Nephron (organoid): Measurements from ENCODE around the gene POMP.
A peak's percentile ranks its signal among the peaks of the same experiment; 100 is the strongest.

ENCODE experiments used
- H3K27ac Mint-ChIP-seq, 3 experiments: 2 replicates each; pipeline ENCODE4 v1.8.0; 2020; ENCODE audit warnings: mixed read lengths in 3 of 3, mild to moderate bottlenecking in 2 of 3, moderate library complexity in 1 of 3
- H3K27me3 Mint-ChIP-seq: 2 replicates; pipeline ENCODE4 v1.8.0; 2021; ENCODE audit warnings: low read depth, mild to moderate bottlenecking, moderate library complexity, mixed read lengths
- H3K36me3 Mint-ChIP-seq: 2 replicates; pipeline ENCODE4 v1.8.0; 2020; ENCODE audit warnings: low read depth, mixed read lengths
- H3K4me1 Mint-ChIP-seq: 2 replicates; pipeline ENCODE4 v1.8.0; 2020; ENCODE audit warnings: mixed read lengths
- H3K4me3 Mint-ChIP-seq, 3 experiments: 2 replicates each; pipeline ENCODE4 v1.8.0; 2020; ENCODE audit warnings: mild to moderate bottlenecking in 3 of 3, mixed read lengths in 3 of 3, moderate library complexity in 2 of 3
- H3K9me3 Mint-ChIP-seq: 2 replicates; pipeline ENCODE4 v1.8.0; 2020; ENCODE audit warnings: mixed read lengths
- CTCF ChIP-seq, 3 experiments: fragments of 200-600 bp; sonication (generic); IDR thresholded peaks; one replicate each; pipeline ENCODE4 v1.5.0; 2021; ENCODE audit warnings: antibody characterized with exemption in 3 of 3; ENCODE audit not compliant: unreplicated experiment in 3 of 3

The POMP gene

GRCh38 chr13:28716511-28716910 lies 57.6 kb downstream of the POMP start:
- H3K36me3 Mint-ChIP-seq: no peaks in the 10 kb centered on the region
- no peak overlapping the region for H3K27ac Mint-ChIP-seq
- peaks cover 8% of the 10 kb centered on the region for H3K4me1 Mint-ChIP-seq
- H3K27me3 Mint-ChIP-seq: peaks cover 43% of the 10 kb centered on the region
- H3K9me3 Mint-ChIP-seq: no peaks in the 10 kb centered on the region
- TF ChIP-seq CTCF (IDR thresholded peaks at IDR 0.05; ENCODE audit: unreplicated experiment in 3 of 3): no peak
- peak overlapping the region; percentile 20 to 93 (median 75) for H3K4me3 Mint-ChIP-seq

GRCh38 chr13:28717170-28717569 lies 58.2 kb downstream of the POMP start:
- Mint-ChIP-seq H3K27ac (no peak overlapping the region), H3K9me3 (no peaks in the 10 kb centered on the region), H3K36me3 (no peaks in the 10 kb centered on the region), H3K4me3 (peak overlapping the region; percentile 64 to 93 (median 75)), H3K4me1 (peaks cover 8% of the 10 kb centered on the region), H3K27me3 (peaks cover 49% of the 10 kb centered on the region)
- no peak for TF ChIP-seq CTCF (IDR thresholded peaks at IDR 0.05; ENCODE audit: unreplicated experiment in 3 of 3)

- TF ChIP-seq CTCF (IDR thresholded peaks at IDR 0.05; ENCODE audit: unreplicated experiment in 3 of 3): no peak
- Mint-ChIP-seq H3K4me1 (peaks cover 8% of the 10 kb centered on the region), H3K36me3 (no peaks in the 10 kb centered on the region), H3K9me3 (no peaks in the 10 kb centered on the region), H3K27ac (peak overlapping the region in 1 of 3 experiments; percentile 85), H3K4me3 (peak overlapping the region; percentile 89 to 93 (median 91)), H3K27me3 (peaks cover 50% of the 10 kb centered on the region)
Observed at GRCh38 chr13:28718196-28718542, 59.2 kb downstream of the POMP start.

- peaks cover 46% of the 10 kb centered on the region for H3K27me3 Mint-ChIP-seq
- H3K27ac Mint-ChIP-seq: peak within 1 kb of the TSS; percentile 69 to 85 (median 77)
- no peaks in the 10 kb centered on the region for H3K36me3 Mint-ChIP-seq
- H3K9me3 Mint-ChIP-seq: no peaks in the 10 kb centered on the region
- TF ChIP-seq CTCF (IDR thresholded peaks at IDR 0.05; ENCODE audit: unreplicated experiment in 3 of 3): no peak
- H3K4me3 Mint-ChIP-seq: peak within 1 kb of the TSS; percentile 89 to 93 (median 91)
- H3K4me1 Mint-ChIP-seq: peaks cover 8% of the 10 kb centered on the region
Observed at GRCh38 chr13:28718543-28719226, 59.8 kb downstream of the POMP start, which contains the start of gene SLC46A3. Gene SLC46A3 (minus strand): TSS chr13:28718970. CDS start chr13:28717998, 972 bp downstream.

GRCh38 chr13:28719227-28720055 lies 60.5 kb downstream of the POMP start:
- Mint-ChIP-seq H3K4me1 (peaks cover 8% of the 10 kb centered on the region), H3K9me3 (no peaks in the 10 kb centered on the region), H3K4me3 (peak overlapping the region; percentile 89 to 93 (median 91)), H3K36me3 (no peaks in the 10 kb centered on the region), H3K27ac (peak overlapping the region; percentile 69 to 83 (median 77)), H3K27me3 (peaks cover 46% of the 10 kb centered on the region)
- no peak for TF ChIP-seq CTCF (IDR thresholded peaks at IDR 0.05; ENCODE audit: unreplicated experiment in 3 of 3)
